ENCODE measurements around the gene DRAP1.

DNA sequence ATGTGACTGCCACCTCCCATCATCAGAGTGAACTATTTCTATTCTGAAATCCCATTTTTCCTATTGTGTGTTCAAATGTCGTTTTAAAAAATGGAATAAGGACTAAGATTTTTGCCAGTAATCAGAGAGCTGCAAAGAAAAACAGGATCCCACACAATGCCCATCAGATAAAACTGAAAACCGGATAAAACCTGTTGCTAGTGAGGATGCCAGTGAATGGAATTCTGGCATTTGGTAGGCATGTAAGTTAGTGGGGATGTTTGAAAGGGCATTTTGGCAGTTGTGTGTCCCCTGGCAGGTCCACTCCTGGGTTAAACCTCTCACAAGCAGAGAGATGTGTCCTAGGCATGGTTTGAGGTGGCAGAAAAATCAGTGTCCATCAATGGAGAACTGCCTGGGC, 6.2 kb downstream of the DRAP1 start:
- TF ChIP-seq, protein P1, sequence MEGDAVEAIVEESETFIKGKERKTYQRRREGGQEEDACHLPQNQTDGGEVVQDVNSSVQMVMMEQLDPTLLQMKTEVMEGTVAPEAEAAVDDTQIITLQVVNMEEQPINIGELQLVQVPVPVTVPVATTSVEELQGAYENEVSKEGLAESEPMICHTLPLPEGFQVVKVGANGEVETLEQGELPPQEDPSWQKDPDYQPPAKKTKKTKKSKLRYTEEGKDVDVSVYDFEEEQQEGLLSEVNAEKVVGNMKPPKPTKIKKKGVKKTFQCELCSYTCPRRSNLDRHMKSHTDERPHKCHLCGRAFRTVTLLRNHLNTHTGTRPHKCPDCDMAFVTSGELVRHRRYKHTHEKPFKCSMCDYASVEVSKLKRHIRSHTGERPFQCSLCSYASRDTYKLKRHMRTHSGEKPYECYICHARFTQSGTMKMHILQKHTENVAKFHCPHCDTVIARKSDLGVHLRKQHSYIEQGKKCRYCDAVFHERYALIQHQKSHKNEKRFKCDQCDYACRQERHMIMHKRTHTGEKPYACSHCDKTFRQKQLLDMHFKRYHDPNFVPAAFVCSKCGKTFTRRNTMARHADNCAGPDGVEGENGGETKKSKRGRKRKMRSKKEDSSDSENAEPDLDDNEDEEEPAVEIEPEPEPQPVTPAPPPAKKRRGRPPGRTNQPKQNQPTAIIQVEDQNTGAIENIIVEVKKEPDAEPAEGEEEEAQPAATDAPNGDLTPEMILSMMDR (IDR thresholded peaks at IDR 0.05; ENCODE audit: insufficient read depth, low read length), result no peak
- TF ChIP-seq POLR2AphosphoS5 (IDR thresholded peaks at IDR 0.05; ENCODE audit: low read depth), result no peak
- TF ChIP-seq, protein P2, sequence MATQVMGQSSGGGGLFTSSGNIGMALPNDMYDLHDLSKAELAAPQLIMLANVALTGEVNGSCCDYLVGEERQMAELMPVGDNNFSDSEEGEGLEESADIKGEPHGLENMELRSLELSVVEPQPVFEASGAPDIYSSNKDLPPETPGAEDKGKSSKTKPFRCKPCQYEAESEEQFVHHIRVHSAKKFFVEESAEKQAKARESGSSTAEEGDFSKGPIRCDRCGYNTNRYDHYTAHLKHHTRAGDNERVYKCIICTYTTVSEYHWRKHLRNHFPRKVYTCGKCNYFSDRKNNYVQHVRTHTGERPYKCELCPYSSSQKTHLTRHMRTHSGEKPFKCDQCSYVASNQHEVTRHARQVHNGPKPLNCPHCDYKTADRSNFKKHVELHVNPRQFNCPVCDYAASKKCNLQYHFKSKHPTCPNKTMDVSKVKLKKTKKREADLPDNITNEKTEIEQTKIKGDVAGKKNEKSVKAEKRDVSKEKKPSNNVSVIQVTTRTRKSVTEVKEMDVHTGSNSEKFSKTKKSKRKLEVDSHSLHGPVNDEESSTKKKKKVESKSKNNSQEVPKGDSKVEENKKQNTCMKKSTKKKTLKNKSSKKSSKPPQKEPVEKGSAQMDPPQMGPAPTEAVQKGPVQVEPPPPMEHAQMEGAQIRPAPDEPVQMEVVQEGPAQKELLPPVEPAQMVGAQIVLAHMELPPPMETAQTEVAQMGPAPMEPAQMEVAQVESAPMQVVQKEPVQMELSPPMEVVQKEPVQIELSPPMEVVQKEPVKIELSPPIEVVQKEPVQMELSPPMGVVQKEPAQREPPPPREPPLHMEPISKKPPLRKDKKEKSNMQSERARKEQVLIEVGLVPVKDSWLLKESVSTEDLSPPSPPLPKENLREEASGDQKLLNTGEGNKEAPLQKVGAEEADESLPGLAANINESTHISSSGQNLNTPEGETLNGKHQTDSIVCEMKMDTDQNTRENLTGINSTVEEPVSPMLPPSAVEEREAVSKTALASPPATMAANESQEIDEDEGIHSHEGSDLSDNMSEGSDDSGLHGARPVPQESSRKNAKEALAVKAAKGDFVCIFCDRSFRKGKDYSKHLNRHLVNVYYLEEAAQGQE (IDR thresholded peaks at IDR 0.05; ENCODE audit: insufficient replicate concordance, low read depth), result no peak
- no peak for TF ChIP-seq GABPA (IDR thresholded peaks at IDR 0.05; ENCODE audit: low read depth)
- TF ChIP-seq SPI1 (IDR thresholded peaks at IDR 0.05; ENCODE audit: borderline replicate concordance, low read depth), result no peak
